Heart right ventricle (tissue), 16 donors: Measurements from ENCODE around the gene APOBEC3A. TPM values are rescaled to one million over a fixed set of nuclear protein-coding genes. Genes with fewer than 3 reads are reported as not detected.

ENCODE experiments used
- ATAC-seq, 8 donors: fragments of 200-7000 bp; cut with Tn5 transposase; one replicate each; pipeline ENCODE4 v1.9.1; 2020; ENCODE audit warnings: mild to moderate bottlenecking in 8 of 8, moderate library complexity in 8 of 8, moderate number of reproducible peaks in 1 of 8
- DNase-seq, 2 donors: peaks; one replicate each; pipeline ENCODE4 v3.0.0-alpha.2; 2020
- H3K27ac ChIP-seq, 10 donors: fragments of 200-600 bp; sonication (generic) in 2 of 10; one replicate each; pipeline versions ENCODE4 v1.5.0 to v1.8.0; 2020 to 2022; ENCODE audit warnings: mild to moderate bottlenecking in 3 of 10
- H3K27me3 ChIP-seq, 7 donors: fragments of 200-600 bp; one replicate each; pipeline ENCODE4 v1.8.0; 2021 to 2022; ENCODE audit warnings: mild to moderate bottlenecking in 2 of 7
- H3K36me3 ChIP-seq, 9 donors: fragments of 200-600 bp; sonication (generic) in 1 of 9; one replicate each; pipeline versions ENCODE4 v1.5.0 to v1.8.0; 2020 to 2022; ENCODE audit warnings: mild to moderate bottlenecking in 2 of 9
- H3K4me1 ChIP-seq, 9 donors: fragments of 200-600 bp; sonication (generic) in 1 of 9; one replicate each; pipeline versions ENCODE4 v1.5.0 to v1.8.0; 2020 to 2022; ENCODE audit warnings: mild to moderate bottlenecking in 4 of 9
- H3K4me3 ChIP-seq, 10 donors: fragments of 200-600 bp; sonication (generic) in 2 of 10; one replicate each; pipeline versions ENCODE4 v1.5.0 to v1.8.0; 2020 to 2022; ENCODE audit warnings: mild to moderate bottlenecking in 7 of 10, moderate library complexity in 2 of 10
- H3K9me3 ChIP-seq, 11 donors: fragments of 200-600 bp in 10 of 11; sonication (generic) in 2 of 11; one replicate each; pipeline versions ENCODE4 v1.5.0 to v1.8.0; 2013 to 2022; ENCODE audit warnings: mild to moderate bottlenecking in 2 of 11, control low read depth in 1 of 11, moderate library complexity in 1 of 11
- WGBS, 2 donors: extraction: QIAGEN DNeasy Blood & Tissue Kit; methylation state at CpG; one replicate each; pipeline ENCODE4 v1.1.7; 2013; ENCODE audit warnings: inconsistent platforms in 1 of 2; 5-methylcytosine and 5-hydroxymethylcytosine counted together
- intact Hi-C, 10 donors: fragments of 100-400 bp; cut with DNase I; formaldehyde crosslinking; loops; one replicate each; pipeline versions ENCODE4 v1.11.1 to v1.14.2; 2022
- polyA plus RNA-seq, 2 donors: library from polyadenylated mRNA; stranded (reverse); fragments of 200-250 nt; gene quantifications; one replicate each; pipeline ENCODE4 v1.2.3, GENCODE V29; 2013
- total RNA-seq, 10 donors: library from RNA; stranded (reverse); fragmentation: NEBNext Ultra II Directional in 3 of 10; extraction: Animal tissue kit (Norgen Biotek cat#: 25700) in 3 of 10; gene quantifications; one replicate each; pipeline versions ENCODE4 v1.2.1 to v1.2.4, GENCODE V29; 2021 to 2023
- TF ChIP-seq, protein P1 (sequence below), 9 donors: fragments of 200-600 bp; sonication (generic) in 2 of 9; IDR thresholded peaks; one replicate each; pipeline versions ENCODE4 v1.5.0 to v1.8.0; 2021 to 2022; ENCODE audit warnings: antibody characterized with exemption in 9 of 9, mild to moderate bottlenecking in 5 of 9, moderate library complexity in 1 of 9
- donor health status: Arrhythmogenic right ventricular cardiomyopathy.
- donor health status: ischemic (EF 13 %, LVEDD 7.1; RV severe dilation, severe dysfunction).
- donor health status: healthy with polysubstance abuse.
- donor health status: DM: no; HTN: yes; CAD: no.
- donor health status: DM: no; HTN: no; CAD: no.
- donor health status: ischemic (EF 25% LVEDD 6.9; RV normal size, moderate dysfunction).
- donor health status: ischemic (EF 25% LVEDD 5.7; RV mildly dilated, moderate dysfunction).
- donor health status: healthy.
- donor health status: DM: yes; HTN: yes; CAD: no.
- donor health status: Ischemic cardiomyopathy.
- donor health status: ischemic (EF 35%, LVEDD 5.7; RV mildly dilated, moderate dysfunction).
- donor health status: nonischemic (EF 11% LVEDD 7.7; RV severe dilation, severe dysfunction).
- donor health status: DM: yes; HTN: yes; CAD: no.
- donor health status: PGD.
- donor health status: ischemic (EF 29% LVEDD 5.4; RV normal size, mild dysfunction).
- donor health status: nonischemic (EF 23%, LVEDD 6.1; RV moderate dilation, normal function).

APOBEC3A gene
- total and polyA plus RNA-seq, 12 donors = 0.20 to 5.6 (median 0.93) TPM; not detected in 2

GRCh38 chr22:38953577-38954413 is 3.6 kb upstream of the APOBEC3A start:
- Histone ChIP-seq H3K36me3 (no peaks in the 10 kb centered on the region), H3K27ac (peak overlapping the region in 2 of 10 donors; percentile 73 to 89), H3K4me3 (peak overlapping the region in 1 of 10 donors; percentile 29), H3K27me3 (no peaks in the 10 kb centered on the region), H3K9me3 (no peaks in the 10 kb centered on the region), H3K4me1 (peaks cover 0 to 55% (median 0%) of the 10 kb centered on the region in 9 donors)
- 75 to 77% methylated on average over 15 of the region's 15 CpGs for WGBS, 2 donors
- ATAC-seq (peak in 5 of 8 donors; percentile 18 to 43 (median 37)), DNase-seq (no peak)
- intact Hi-C loops = no loop called here
- TF ChIP-seq, protein P1, sequence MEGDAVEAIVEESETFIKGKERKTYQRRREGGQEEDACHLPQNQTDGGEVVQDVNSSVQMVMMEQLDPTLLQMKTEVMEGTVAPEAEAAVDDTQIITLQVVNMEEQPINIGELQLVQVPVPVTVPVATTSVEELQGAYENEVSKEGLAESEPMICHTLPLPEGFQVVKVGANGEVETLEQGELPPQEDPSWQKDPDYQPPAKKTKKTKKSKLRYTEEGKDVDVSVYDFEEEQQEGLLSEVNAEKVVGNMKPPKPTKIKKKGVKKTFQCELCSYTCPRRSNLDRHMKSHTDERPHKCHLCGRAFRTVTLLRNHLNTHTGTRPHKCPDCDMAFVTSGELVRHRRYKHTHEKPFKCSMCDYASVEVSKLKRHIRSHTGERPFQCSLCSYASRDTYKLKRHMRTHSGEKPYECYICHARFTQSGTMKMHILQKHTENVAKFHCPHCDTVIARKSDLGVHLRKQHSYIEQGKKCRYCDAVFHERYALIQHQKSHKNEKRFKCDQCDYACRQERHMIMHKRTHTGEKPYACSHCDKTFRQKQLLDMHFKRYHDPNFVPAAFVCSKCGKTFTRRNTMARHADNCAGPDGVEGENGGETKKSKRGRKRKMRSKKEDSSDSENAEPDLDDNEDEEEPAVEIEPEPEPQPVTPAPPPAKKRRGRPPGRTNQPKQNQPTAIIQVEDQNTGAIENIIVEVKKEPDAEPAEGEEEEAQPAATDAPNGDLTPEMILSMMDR (IDR thresholded peaks at IDR 0.05) = no peak

- DNase-seq (no peak), ATAC-seq (no peak)
- Histone ChIP-seq H3K4me1 (peaks cover 0 to 55% (median 0%) of the 10 kb centered on the region in 9 donors), H3K9me3 (no peaks in the 10 kb centered on the region), H3K4me3 (peak overlapping the region in 1 of 10 donors; percentile 12), H3K36me3 (no peaks in the 10 kb centered on the region), H3K27me3 (no peaks in the 10 kb centered on the region), H3K27ac (peak overlapping the region in 2 of 10 donors; percentile 55 to 89)
- 81 to 82% methylated on average over 13 of the region's 13 CpGs for whole genome bisulfite sequencing, 2 donors
- TF ChIP-seq, protein P1 (IDR thresholded peaks at IDR 0.05) = no peak
- intact Hi-C loops = loop anchor here in 1 of 10 donors (5.0 kb wide), 1 partner anchor 43 kb away; no protein-coding TSS in a partner anchor
Measured at GRCh38 chr22:38954414-38955043, 2.9 kb upstream of the APOBEC3A start.

GRCh38 chr22:38955250-38955905 is 2.0 kb upstream of the APOBEC3A start:
- Histone ChIP-seq H3K4me1 (peaks cover 0 to 55% (median 0%) of the 10 kb centered on the region in 9 donors), H3K9me3 (no peaks in the 10 kb centered on the region), H3K4me3 (peak overlapping the region in 1 of 10 donors; percentile 12), H3K36me3 (no peaks in the 10 kb centered on the region), H3K27ac (peak overlapping the region in 2 of 10 donors; percentile 55 to 89), H3K27me3 (no peaks in the 10 kb centered on the region)
- no peak for DNase-seq
- WGBS, 2 donors = 61 to 64% methylated on average over 5 of the region's 5 CpGs
- TF ChIP-seq, protein P1 (IDR thresholded peaks at IDR 0.05) = no peak
- no peak for ATAC-seq
- intact Hi-C loops = loop anchor here in 1 of 10 donors (5.0 kb wide), 1 partner anchor 42 kb away; no protein-coding TSS in a partner anchor

GRCh38 chr22:38955926-38956325 is 1.5 kb upstream of the APOBEC3A start:
- 92 to 97% methylated on average over 3 of the region's 3 CpGs for WGBS, 2 donors
- TF ChIP-seq, protein P1 (IDR thresholded peaks at IDR 0.05) = no peak

More at GRCh38 chr22:38955926-38956325, 1.5 kb upstream of the APOBEC3A start:
- Histone ChIP-seq H3K4me1 (peaks cover 0 to 55% (median 0%) of the 10 kb centered on the region in 9 donors), H3K27me3 (no peaks in the 10 kb centered on the region), H3K36me3 (no peaks in the 10 kb centered on the region), H3K9me3 (no peaks in the 10 kb centered on the region), H3K27ac (peak overlapping the region in 2 of 10 donors; percentile 15 to 89), H3K4me3 (no peak overlapping the region)
- DNase-seq (no peak), ATAC-seq (no peak)
- intact Hi-C loops = loop anchor here in 1 of 10 donors (5.0 kb wide), 1 partner anchor 41 kb away; no protein-coding TSS in a partner anchor
